Esophagus muscularis mucosa (tissue), 4 donors: ENCODE measurements around the gene SPOCD1. TPM values are rescaled to one million over a fixed set of nuclear protein-coding genes. Genes with fewer than 3 reads are reported as not detected.

Experiments used
- DNase-seq: peaks from one replicate; pipeline ENCODE4 v3.0.0-alpha.2; 2017; ENCODE audit errors: extremely low spot score
- H3K27ac ChIP-seq, 4 donors: fragments of 200-600 bp; sonication (generic); replicated peaks in 1 of 4; 1 replicate in 3 of 4; 2 replicates in 1 of 4; pipeline ENCODE4 v1.5.1; 2016 to 2019; ENCODE audit warnings: mild to moderate bottlenecking in 1 of 4
- H3K27me3 ChIP-seq, 4 donors: fragments of 200-600 bp; sonication (generic); one replicate each; pipeline versions ENCODE4 v1.5.1 to v1.6.0; 2016 to 2019
- H3K36me3 ChIP-seq, 4 donors: fragments of 200-600 bp; sonication (generic); one replicate each; pipeline ENCODE4 v1.5.1; 2016 to 2019
- H3K4me1 ChIP-seq, 4 donors: fragments of 200-600 bp; sonication (generic); one replicate each; pipeline ENCODE4 v1.5.1; 2016 to 2019
- H3K4me3 ChIP-seq, 4 donors: fragments of 200-600 bp; sonication (generic); 1 replicate in 2 of 4; 2 replicates in 2 of 4; pipeline ENCODE4 v1.5.1; 2016 to 2019; ENCODE audit warnings: mild to moderate bottlenecking in 4 of 4, moderate library complexity in 1 of 4
- H3K9me3 ChIP-seq, 4 donors: fragments of 200-600 bp; sonication (generic); 1 replicate in 3 of 4; 2 replicates in 1 of 4; pipeline ENCODE4 v1.5.1; 2016 to 2019
- EP300 ChIP-seq: sonication (generic); formaldehyde crosslinking; IDR thresholded peaks from one replicate; pipeline ENCODE4 v1.6.1; 2017; ENCODE audit warnings: antibody characterized with exemption
- POLR2A ChIP-seq: fragments of 450-650 bp; IDR thresholded peaks from one replicate; pipeline ENCODE4 v1.6.1; 2017; ENCODE audit warnings: antibody characterized with exemption, moderate library complexity, mild to moderate bottlenecking, low read depth
- POLR2AphosphoS5 ChIP-seq, 2 donors: sonication (generic); formaldehyde crosslinking; IDR thresholded peaks; one replicate each; pipeline ENCODE4 v1.6.1; 2017; ENCODE audit warnings: antibody characterized with exemption in 2 of 2
- WGBS: methylation state at CpG from one replicate; pipeline ENCODE4 v1.1.5; 2018; 5-methylcytosine and 5-hydroxymethylcytosine counted together
- intact Hi-C: fragments of 100-400 bp; cut with DNase I; formaldehyde crosslinking; loops from one replicate; pipeline ENCODE4 v1.15.1; 2023
- total RNA-seq, 4 donors: library from RNA; depleted of rRNA; stranded (reverse); fragments of >200 nt; gene quantifications; one replicate each; pipeline versions ENCODE4 v1.1.0 to v1.2.1, GENCODE V29; 2016
- TF ChIP-seq, protein P1 (sequence below), 3 experiments: fragments of 200-600 bp in 2 of 3; fragments of 450-650 bp in 1 of 3; sonication (generic) in 2 of 3; IDR thresholded peaks; one replicate each; pipeline ENCODE4 v1.5.1; 2017 to 2019; ENCODE audit warnings: antibody characterized with exemption in 3 of 3, mild to moderate bottlenecking in 2 of 3, moderate library complexity in 1 of 3

SPOCD1 gene
- total RNA-seq, 4 donors from 2014 or later: 0.17 to 0.19 (median 0.17) TPM; not detected in 1

DNA sequence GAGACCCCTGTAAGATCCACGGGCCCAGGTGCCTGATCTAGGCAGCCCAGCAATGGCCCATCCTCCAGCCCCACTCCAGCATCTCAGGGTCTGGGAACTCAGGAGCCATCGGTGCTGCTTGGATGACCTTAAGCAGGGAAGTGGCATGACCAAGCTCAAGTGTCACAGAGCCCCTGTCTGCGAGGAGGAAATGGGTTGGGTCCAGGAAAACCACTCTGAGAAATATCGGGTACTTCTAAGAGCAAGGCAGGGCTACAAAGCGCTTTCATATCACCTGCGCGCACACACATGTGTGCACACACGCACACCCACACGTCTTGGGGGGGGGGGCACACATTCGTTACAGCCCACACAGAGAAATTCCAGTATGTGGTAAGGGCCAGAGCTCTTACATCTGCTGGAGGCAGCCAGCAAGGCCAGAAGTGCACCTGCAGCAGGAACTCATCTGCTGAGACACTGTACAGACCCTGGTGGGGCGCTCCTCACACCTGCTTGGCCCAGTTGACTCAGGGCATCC is 32.6 kb upstream of the SPOCD1 start:
- no peaks in the 10 kb centered on the region for H3K27me3 ChIP-seq
- DNase-seq: no peak
- no peaks in the 10 kb centered on the region for H3K36me3 ChIP-seq
- intact Hi-C loops: no loop called here
- H3K27ac ChIP-seq: no peak overlapping the region
- TF ChIP-seq POLR2AphosphoS5 (IDR thresholded peaks at IDR 0.05) (no peak), POLR2A (no peak), EP300 (no peak)
- TF ChIP-seq, protein P1, sequence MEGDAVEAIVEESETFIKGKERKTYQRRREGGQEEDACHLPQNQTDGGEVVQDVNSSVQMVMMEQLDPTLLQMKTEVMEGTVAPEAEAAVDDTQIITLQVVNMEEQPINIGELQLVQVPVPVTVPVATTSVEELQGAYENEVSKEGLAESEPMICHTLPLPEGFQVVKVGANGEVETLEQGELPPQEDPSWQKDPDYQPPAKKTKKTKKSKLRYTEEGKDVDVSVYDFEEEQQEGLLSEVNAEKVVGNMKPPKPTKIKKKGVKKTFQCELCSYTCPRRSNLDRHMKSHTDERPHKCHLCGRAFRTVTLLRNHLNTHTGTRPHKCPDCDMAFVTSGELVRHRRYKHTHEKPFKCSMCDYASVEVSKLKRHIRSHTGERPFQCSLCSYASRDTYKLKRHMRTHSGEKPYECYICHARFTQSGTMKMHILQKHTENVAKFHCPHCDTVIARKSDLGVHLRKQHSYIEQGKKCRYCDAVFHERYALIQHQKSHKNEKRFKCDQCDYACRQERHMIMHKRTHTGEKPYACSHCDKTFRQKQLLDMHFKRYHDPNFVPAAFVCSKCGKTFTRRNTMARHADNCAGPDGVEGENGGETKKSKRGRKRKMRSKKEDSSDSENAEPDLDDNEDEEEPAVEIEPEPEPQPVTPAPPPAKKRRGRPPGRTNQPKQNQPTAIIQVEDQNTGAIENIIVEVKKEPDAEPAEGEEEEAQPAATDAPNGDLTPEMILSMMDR (IDR thresholded peaks at IDR 0.05): no peak
- WGBS: 69% methylated on average over 11 of the region's 11 CpGs
- H3K4me1 ChIP-seq: no peaks in the 10 kb centered on the region
- H3K9me3 ChIP-seq: no peaks in the 10 kb centered on the region
- no peak overlapping the region for H3K4me3 ChIP-seq

DNA sequence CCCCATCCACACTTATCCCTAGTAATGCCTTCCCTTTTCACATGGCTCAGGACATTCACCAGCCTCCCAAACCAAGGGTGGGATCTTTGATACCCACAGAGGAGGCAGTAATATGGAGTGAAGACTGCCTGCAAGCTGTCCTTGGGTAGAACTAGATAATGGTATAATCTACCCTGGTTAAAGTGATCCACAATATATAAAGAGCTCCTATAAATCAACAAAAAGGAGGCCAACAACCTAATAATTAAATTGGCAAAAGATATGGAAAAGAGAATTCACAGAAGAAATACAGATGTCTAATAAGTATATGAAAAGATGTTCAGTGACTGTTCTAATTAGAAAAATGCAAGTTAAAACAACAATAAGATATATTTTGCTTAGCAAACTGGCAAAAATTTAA is 30.7 kb upstream of the SPOCD1 start:
- H3K27me3 ChIP-seq: no peaks in the 10 kb centered on the region
- no peaks in the 10 kb centered on the region for H3K4me1 ChIP-seq
- TF ChIP-seq POLR2AphosphoS5 (IDR thresholded peaks at IDR 0.05) (no peak), EP300 (no peak), POLR2A (no peak)
- TF ChIP-seq, protein P1 (IDR thresholded peaks at IDR 0.05): no peak
- H3K4me3 ChIP-seq: no peak overlapping the region
- no peaks in the 10 kb centered on the region for H3K36me3 ChIP-seq
- intact Hi-C loops: no loop called here
- H3K9me3 ChIP-seq: no peaks in the 10 kb centered on the region
- H3K27ac ChIP-seq: no peak overlapping the region
- no peak for DNase-seq

DNA sequence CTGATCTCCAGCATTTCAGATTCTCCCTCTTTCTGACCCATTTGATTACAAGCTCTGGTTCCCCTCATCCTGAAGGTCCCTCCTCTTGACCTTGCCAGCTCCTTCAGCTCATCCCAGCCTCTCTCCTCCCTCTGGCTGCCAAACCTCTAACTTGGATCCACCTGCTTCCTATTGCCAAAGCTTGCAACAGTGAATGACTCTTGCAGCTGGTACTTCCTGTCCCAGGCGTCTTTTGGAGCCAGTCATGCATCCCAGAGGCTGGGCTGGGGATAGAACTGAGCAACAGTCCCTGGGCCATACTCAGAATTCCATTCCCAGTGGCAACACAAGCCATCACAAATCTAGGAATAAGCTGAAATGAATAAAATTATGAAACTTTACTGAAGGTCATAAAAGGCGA is 27.7 kb upstream of the SPOCD1 start:
- H3K9me3 ChIP-seq: no peaks in the 10 kb centered on the region
- DNase-seq: no peak
- no peaks in the 10 kb centered on the region for H3K4me1 ChIP-seq
- no peaks in the 10 kb centered on the region for H3K27me3 ChIP-seq
- no peak overlapping the region for H3K27ac ChIP-seq
- intact Hi-C loops: no loop called here
- WGBS: 68% methylated on average over 2 of the region's 2 CpGs
- H3K4me3 ChIP-seq: no peak overlapping the region
- H3K36me3 ChIP-seq: no peaks in the 10 kb centered on the region
- TF ChIP-seq EP300 (no peak), POLR2A (no peak), POLR2AphosphoS5 (IDR thresholded peaks at IDR 0.05) (no peak)
- TF ChIP-seq, protein P1 (IDR thresholded peaks at IDR 0.05): no peak

DNA sequence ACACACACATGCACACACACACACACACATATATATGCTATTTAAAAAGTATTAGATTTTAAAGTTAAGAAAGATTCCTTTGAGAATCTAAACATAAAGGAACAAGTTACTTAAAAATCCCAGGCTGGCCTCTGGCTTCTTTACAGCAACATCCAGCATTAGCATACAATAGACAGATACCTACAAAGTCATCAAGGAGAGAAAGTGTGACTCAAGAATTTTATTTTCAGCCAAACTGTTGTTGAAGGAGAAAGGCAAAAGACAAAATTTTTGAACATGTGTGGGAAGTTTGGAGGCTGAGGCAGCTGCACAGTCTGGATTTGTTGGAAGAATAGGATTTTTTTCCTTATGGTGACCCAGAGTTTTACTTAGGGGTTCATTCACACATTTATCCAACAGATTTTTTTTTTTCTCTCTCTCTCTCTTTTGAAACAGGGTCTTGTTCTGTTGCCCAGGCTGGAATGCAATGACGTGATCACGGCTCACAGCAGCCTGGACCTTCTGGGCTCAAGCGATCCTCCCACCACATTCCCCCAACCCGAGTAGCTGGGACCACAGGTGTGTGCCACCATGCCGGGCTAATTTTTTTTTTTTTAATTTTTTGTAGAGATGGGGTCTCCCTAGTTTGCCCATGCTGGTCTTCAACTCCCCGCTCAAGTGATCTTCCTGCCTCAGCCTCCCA is 24.0 kb upstream of the SPOCD1 start:
- Histone ChIP-seq H3K4me1 (no peaks in the 10 kb centered on the region), H3K9me3 (no peaks in the 10 kb centered on the region), H3K27ac (no peak overlapping the region), H3K27me3 (peaks cover 0 to 4% (median 0%) of the 10 kb centered on the region in 4 donors), H3K4me3 (no peak overlapping the region), H3K36me3 (no peaks in the 10 kb centered on the region)
- intact Hi-C loops: no loop called here
- WGBS: 86% methylated on average over 6 of the region's 6 CpGs
- no peak for DNase-seq
- TF ChIP-seq EP300: no peak
- no peak for TF ChIP-seq POLR2A
- TF ChIP-seq, protein P1 (IDR thresholded peaks at IDR 0.05): no peak
- no peak for TF ChIP-seq POLR2AphosphoS5 (IDR thresholded peaks at IDR 0.05)
